GM18502 (cell line): ENCODE data around the gene HCAR1.
"Not testable (repeated sequence)": the region's sequence is repeated elsewhere in the genome, so short reads cannot be mapped to it uniquely, and the experiment has no call there.

Experiments
- ATAC-seq: cut with Tn5 transposase; IDR thresholded peaks from one replicate; pipeline ENCODE4 v1.9.1; 2021; ENCODE audit warnings: mild to moderate bottlenecking; ENCODE audit not compliant: unreplicated experiment, poor library complexity

Gene HCAR1

GRCh38 chr12:122724641-122725243 lies 5.9 kb downstream of the HCAR1 start:
- no peak for ATAC-seq

- no peak for ATAC-seq
Observed at GRCh38 chr12:122722387-122722786, 8.3 kb downstream of the HCAR1 start.

GRCh38 chr12:122721057-122721545 lies 9.5 kb downstream of the HCAR1 start:
- ATAC-seq, result no peak

DNA sequence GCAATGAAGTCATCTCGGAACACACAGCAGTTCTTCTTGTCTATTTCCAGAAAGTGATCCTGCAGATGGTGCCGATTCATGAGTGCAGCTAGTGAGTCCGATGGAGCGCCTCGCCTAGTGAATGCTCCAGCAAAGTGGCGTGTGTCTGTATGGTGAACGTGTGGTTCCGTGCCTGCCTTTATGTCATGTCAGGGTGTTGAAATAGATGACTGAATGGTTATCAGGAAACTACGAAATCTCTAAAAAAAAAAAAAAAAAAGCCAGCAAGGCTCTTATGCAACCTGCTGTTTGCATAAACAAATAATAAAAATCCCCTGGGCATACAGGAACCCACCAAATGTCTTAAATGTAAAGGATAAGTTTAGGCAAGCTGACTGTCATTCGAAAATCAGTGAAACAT lies 14.0 kb downstream of the HCAR1 start, which contains the start of gene HCAR3:
Gene HCAR3, minus strand, starts transcription at position 154 of the 400 bp plus-strand sequence. Its CDS starts 74 bp downstream, at position 80.
- not testable (repeated sequence) for ATAC-seq

DNA sequence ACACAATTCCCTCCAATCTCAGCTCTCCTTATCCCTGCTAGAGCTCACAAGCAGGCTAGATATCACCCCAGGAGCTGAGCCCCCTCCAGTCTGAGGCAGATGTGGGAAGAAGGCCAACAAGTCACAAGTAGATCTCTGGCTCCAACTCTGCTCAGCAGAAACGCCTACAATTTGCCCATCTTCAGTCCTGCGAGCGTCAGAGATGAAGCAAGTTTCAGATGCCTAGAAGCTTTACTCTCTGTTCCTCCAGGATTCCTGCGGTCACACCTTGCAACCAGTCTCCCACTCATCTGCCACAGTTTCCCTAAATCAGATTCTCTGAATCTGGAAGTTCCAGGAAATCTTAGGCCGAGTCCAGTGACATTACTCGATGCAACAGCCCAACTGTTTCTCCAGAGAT lies 15.4 kb downstream of the HCAR1 start:
- ATAC-seq, result not testable (repeated sequence)

GRCh38 chr12:122713491-122714188 lies 17.0 kb downstream of the HCAR1 start:
- ATAC-seq, result not testable (repeated sequence)

DNA sequence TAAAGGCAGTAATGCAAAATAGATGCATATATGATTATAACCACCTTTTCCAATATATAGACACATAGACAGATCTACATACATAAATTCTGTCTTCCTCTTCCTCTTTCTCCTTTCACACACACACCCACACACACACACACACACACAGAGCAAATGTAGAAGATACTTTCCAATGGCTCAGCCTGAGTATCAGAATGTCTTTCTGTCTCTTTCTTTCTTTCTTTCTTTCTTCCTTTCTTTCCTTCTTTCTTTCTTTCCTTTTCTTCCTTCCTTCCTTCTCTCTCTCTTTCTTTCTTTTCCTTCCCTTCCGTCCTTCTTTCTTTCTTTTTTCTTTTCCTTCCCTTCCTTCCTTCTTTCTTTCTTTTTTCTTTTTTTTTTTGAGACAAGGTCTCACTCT lies 19.4 kb downstream of the HCAR1 start:
- ATAC-seq, result not testable (repeated sequence)

DNA sequence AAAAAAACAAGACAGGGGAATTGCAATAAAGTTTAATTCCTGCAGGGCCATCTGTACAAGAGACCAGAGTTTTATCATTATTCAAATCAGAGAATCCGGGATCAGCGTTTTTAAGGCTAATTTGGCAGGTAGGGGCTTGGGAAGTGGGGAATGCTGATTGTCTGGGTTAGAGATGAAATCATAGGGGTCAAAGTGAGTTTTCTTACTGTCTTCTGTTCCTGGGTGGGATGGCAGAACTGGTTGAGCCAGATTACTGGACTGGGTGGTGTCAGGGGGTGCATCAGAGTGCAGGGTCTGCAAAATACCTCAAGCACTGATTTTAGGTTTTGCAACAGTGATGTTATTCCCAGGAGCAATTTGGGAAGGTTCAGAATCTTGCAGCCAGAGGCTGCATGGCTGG lies 20.3 kb downstream of the HCAR1 start:
- not testable (repeated sequence) for ATAC-seq

GRCh38 chr12:122709287-122709686 lies 21.4 kb downstream of the HCAR1 start:
- ATAC-seq, result not testable (repeated sequence)

- not testable (repeated sequence) for ATAC-seq
Observed at GRCh38 chr12:122703841-122704240, 26.8 kb downstream of the HCAR1 start.

DNA sequence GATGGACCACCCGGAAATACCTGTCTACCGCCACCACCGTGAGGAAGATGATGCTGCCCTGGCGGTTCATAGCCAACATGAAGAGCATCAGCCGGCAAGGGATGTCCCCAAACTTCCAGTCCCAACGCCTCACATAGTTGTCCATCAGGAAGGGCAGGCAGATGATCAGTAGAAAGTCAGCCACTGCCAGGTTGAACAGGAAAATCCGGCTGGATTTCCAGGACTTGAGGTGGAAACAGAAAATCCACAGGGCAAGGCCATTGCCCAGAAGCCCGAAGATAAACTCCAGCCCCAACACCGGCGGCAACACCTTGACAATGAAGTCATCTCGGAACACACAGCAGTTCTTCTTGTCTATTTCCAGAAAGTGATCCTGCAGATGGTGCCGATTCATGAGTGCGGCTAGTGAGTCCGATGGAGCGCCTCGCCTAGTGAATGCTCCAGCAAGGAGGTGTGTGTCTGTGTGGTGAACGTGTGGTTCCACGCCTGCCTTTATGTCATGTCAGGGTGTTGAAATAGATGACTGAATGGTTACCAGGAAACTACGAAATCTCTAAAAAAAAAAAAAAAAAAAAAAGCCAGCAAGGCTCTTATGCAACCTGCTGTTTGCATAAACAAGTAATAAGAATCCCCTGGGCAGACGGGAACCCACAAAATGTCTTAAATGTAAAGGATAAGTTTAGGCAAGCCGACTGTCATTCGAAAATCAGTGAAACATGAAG lies 27.6 kb downstream of the HCAR1 start, which contains the start of gene HCAR2:
Gene HCAR2, minus strand, starts transcription at position 468 of the 722 bp plus-strand sequence. Its CDS starts 74 bp downstream, at position 394.
- ATAC-seq, result not testable (repeated sequence)

DNA sequence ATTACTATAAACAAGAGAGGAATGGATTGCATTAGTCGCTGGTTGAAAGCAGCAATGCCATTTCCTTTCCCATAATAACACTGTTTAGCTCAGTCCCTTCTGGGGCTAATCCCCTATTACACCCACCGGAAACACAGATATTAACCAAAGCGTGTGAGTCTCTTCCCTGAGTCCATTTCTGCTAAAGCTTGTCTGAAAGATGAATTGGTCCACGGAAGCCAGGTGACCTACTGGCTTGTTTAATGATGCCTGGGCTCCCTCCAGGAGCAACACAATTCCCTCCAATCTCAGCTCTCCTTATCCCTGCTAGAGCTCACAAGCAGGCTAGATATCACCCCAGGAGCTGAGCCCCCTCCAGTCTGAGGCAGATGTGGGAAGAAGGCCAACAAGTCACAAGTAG lies 29.2 kb downstream of the HCAR1 start:
- not testable (repeated sequence) for ATAC-seq

DNA sequence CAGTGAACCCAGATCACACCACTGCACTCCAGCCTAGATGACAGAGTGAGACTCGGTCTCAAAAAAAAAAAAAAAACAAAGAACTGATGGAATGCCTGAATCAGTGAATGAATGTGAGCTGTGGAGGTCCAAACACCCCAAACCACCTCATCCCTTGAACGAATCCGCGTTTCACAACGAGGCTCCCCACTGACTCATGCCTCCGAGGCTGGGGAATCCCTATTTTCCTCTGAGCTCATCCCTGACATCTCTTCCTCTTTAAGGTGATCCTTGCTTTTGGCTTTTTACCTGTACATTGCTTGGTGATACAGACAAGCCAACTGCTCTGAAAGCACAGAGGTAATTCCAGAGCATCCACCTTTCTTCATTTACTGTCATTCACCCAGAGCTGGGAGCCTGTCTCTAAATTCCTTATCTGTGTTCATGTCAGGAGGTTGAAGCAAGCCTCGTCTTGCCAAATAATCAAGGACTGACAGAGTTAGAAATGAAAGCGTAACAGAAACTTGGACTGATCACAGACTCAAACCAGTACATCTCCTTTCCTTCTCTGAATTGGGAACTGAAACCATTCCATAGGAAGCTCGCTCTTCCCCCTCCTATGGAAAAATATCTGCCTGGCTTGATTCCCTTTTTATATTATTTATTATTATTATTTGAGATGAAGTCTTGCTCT lies 30.5 kb downstream of the HCAR1 start:
- not testable (repeated sequence) for ATAC-seq

GRCh38 chr12:122696922-122697321 lies 33.7 kb downstream of the HCAR1 start:
- not testable (repeated sequence) for ATAC-seq

GRCh38 chr12:122691566-122691965 lies 39.1 kb downstream of the HCAR1 start:
- no peak for ATAC-seq

DNA sequence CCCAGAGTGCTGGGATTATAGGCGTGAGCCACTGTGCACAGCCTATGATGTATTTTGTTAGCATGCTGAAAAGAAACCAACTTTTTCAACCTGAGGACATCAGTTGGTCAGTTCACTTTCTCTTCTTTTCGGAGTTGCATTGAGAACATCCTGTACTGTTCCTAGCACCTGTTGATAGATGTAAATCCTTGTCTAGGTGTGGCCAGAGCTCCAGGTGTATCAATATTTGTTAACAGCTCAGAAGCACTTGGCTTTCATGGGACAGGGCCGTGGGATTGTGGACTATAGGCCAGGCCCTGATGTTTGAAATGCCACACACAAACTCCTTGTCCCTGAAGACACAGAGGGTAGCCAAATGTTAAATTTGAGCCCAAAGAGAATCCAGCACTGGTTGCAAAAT lies 42.4 kb downstream of the HCAR1 start:
- no peak for ATAC-seq

GRCh38 chr12:122687086-122687485 lies 43.6 kb downstream of the HCAR1 start:
- no peak for ATAC-seq

DNA sequence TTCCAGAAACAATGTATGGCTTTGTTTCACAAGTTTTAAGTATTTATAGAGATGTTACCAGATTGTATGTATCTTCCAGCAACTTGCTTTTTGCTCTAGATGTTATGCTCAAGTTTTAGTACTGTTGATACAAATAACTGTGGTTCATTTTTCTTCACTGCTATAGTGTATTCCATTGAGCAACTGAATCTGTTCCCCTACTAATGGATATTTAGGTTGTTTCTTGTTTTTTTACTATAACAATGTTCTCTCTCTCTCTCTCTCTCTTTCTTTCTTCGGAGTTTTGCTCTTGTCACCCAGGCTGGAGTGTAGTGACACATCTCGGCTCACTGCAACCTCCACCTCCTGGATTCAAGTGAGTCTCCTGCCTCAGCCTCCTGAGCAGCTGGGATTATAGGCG lies 44.1 kb downstream of the HCAR1 start:
- no peak for ATAC-seq

DNA sequence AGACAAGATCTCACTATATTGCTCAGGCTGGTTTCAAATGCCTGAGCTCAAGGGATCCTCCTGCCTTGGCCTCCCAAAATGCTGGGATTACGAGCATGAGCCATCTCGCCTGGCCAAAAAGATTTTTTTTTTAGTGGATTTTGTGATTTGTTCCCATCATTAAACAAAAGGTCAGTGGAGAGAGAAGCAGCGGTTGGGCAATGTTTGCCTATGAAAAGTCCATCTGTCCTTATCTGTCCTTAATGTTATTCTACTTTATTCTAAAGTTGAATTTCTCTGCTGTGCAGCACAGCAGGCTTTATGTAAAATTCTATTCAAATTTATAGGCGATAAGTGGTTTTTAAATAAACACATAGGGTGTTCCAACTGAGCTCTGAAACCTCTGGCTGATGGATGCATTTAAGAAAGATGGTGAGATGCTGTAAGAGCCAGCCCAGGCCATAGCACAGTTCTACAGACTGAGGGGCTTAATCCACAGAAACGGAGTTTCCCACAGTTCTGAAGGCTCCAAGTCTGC lies 46.3 kb downstream of the HCAR1 start:
- no peak for ATAC-seq

- no peak for ATAC-seq
Observed at GRCh38 chr12:122681814-122682213, 48.8 kb downstream of the HCAR1 start.
